C4-2B (cell line): ENCODE data around the gene IGSF11.

Source experiments
- CTCF ChIP-seq: fragments of 450-650 bp; conservative IDR thresholded peaks from 2 replicates; pipeline ENCODE4 v1.5.1; 2017; ENCODE audit warnings: mild to moderate bottlenecking
- ZFX ChIP-seq: fragments of 450-650 bp; IDR thresholded peaks from 2 replicates; pipeline ENCODE4 v1.6.1; 2017

GRCh38 chr3:118980832-118981231 is 53.8 kb downstream of the IGSF11 start:
- TF ChIP-seq CTCF, result no peak
- TF ChIP-seq ZFX, result no peak
